ENCODE data around the gene PI4KA. TPM values are rescaled to one million over a fixed set of nuclear protein-coding genes. Genes with fewer than 3 reads are reported as not detected.

PI4KA gene
- total RNA-seq, 1 experiment from 2014 or later, result 71.6 TPM

DNA sequence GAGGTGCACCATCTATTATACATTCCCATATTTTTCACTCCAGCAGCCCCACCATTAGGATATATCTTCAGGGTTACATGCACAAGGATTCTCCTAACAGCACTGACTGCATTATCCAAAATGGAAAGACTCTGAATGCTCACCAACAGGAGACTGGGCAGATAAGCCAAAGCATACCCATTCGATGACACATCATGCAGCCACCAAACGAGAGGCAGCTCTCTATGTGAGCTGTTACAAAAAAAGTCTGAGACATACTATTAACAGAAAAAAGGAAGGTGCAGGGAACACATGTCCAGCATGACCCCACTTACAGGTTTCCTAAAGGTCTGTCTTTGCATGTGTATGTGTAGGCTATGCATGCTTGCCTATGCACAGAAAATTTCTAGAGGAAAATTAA, 97.1 kb downstream of the PI4KA start:
- no peak for DNase-seq (ENCODE audit: low spot score)
- H3K4me3 ChIP-seq (ENCODE audit: low read depth, low read length, poor library complexity, severe bottlenecking), result no peak overlapping the region
- TF ChIP-seq, protein P1, sequence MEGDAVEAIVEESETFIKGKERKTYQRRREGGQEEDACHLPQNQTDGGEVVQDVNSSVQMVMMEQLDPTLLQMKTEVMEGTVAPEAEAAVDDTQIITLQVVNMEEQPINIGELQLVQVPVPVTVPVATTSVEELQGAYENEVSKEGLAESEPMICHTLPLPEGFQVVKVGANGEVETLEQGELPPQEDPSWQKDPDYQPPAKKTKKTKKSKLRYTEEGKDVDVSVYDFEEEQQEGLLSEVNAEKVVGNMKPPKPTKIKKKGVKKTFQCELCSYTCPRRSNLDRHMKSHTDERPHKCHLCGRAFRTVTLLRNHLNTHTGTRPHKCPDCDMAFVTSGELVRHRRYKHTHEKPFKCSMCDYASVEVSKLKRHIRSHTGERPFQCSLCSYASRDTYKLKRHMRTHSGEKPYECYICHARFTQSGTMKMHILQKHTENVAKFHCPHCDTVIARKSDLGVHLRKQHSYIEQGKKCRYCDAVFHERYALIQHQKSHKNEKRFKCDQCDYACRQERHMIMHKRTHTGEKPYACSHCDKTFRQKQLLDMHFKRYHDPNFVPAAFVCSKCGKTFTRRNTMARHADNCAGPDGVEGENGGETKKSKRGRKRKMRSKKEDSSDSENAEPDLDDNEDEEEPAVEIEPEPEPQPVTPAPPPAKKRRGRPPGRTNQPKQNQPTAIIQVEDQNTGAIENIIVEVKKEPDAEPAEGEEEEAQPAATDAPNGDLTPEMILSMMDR (conservative IDR thresholded peaks at IDR 0.05; ENCODE audit: low read depth, low read length), result no peak
- TF ChIP-seq EZH2 (IDR thresholded peaks at IDR 0.05; ENCODE audit: borderline replicate concordance, low read depth, low read length, poor library complexity, severe bottlenecking), result no peak
- peaks cover 10% of the 10 kb centered on the region for H3K36me3 ChIP-seq (ENCODE audit: insufficient read depth, low read length, poor library complexity, severe bottlenecking)
- H3K4me1 ChIP-seq (ENCODE audit: insufficient read depth, low read length, poor library complexity, severe bottlenecking), result no peaks in the 10 kb centered on the region
- H3K27ac ChIP-seq (ENCODE audit: low read depth, low read length, poor library complexity, severe bottlenecking), result no peak overlapping the region
- no peaks in the 10 kb centered on the region for H3K9me3 ChIP-seq (ENCODE audit: low read depth, low read length, poor library complexity, severe bottlenecking)
- H3K27me3 ChIP-seq (replicated peaks; ENCODE audit: insufficient read depth, low read depth, low read length, poor library complexity), result no peaks in the 10 kb centered on the region
- ChIA-PET POLR2A (ENCODE audit: low non-redundant PET) (interaction anchor here (0.7 kb wide), 1 partner anchor 110 kb away, joined by 3 read pairs; no protein-coding TSS in a partner anchor), CTCF (no interaction called here)
- no TSS peak for BruUV-seq (replicated peaks)
- intact Hi-C loops (cut with micrococcal nuclease; ENCODE audit: unreplicated experiment), result no loop called here

DNA sequence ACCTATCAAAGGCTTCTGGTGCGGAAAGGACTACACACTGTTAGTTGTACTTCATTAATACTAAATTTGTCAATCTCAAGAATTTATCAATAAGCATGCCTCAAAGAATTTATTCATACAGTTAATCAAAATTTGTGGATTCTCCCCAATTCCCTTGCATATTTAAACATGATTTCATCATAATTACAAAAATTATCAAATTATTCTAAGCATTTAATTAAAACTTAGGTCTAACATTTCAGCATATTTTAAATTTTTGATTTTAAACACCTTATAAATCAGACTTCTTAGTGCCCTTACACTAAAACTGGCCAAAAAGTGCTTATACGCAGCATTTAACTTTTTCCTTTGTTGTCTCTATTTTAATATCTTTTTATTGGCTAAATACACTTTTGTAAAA, 98.5 kb downstream of the PI4KA start:
- Histone ChIP-seq H3K9me3 (ENCODE audit: low read depth, low read length, poor library complexity, severe bottlenecking) (no peaks in the 10 kb centered on the region), H3K36me3 (ENCODE audit: insufficient read depth, low read length, poor library complexity, severe bottlenecking) (peaks cover 10% of the 10 kb centered on the region), H3K27ac (ENCODE audit: low read depth, low read length, poor library complexity, severe bottlenecking) (no peak overlapping the region), H3K27me3 (replicated peaks; ENCODE audit: insufficient read depth, low read depth, low read length, poor library complexity) (no peaks in the 10 kb centered on the region), H3K4me1 (ENCODE audit: insufficient read depth, low read length, poor library complexity, severe bottlenecking) (no peaks in the 10 kb centered on the region), H3K4me3 (ENCODE audit: low read depth, low read length, poor library complexity, severe bottlenecking) (no peak overlapping the region)
- TF ChIP-seq, protein P1 (conservative IDR thresholded peaks at IDR 0.05; ENCODE audit: low read depth, low read length), result no peak
- no peak for TF ChIP-seq EZH2 (IDR thresholded peaks at IDR 0.05; ENCODE audit: borderline replicate concordance, low read depth, low read length, poor library complexity, severe bottlenecking)
- DNase-seq (ENCODE audit: low spot score), result no peak
- BruUV-seq (replicated peaks), result no TSS peak
- intact Hi-C loops (cut with micrococcal nuclease; ENCODE audit: unreplicated experiment), result no loop called here
- ChIA-PET POLR2A (ENCODE audit: low non-redundant PET) (no interaction called here), CTCF (no interaction called here)

GRCh38 chr22:20758688-20759087, 99.9 kb downstream of the PI4KA start:
- Histone ChIP-seq H3K27ac (ENCODE audit: low read depth, low read length, poor library complexity, severe bottlenecking) (no peak overlapping the region), H3K4me3 (ENCODE audit: low read depth, low read length, poor library complexity, severe bottlenecking) (no peak overlapping the region), H3K9me3 (ENCODE audit: low read depth, low read length, poor library complexity, severe bottlenecking) (no peaks in the 10 kb centered on the region), H3K36me3 (ENCODE audit: insufficient read depth, low read length, poor library complexity, severe bottlenecking) (no peaks in the 10 kb centered on the region), H3K27me3 (replicated peaks; ENCODE audit: insufficient read depth, low read depth, low read length, poor library complexity) (no peaks in the 10 kb centered on the region), H3K4me1 (ENCODE audit: insufficient read depth, low read length, poor library complexity, severe bottlenecking) (no peaks in the 10 kb centered on the region)
- TF ChIP-seq EZH2 (IDR thresholded peaks at IDR 0.05; ENCODE audit: borderline replicate concordance, low read depth, low read length, poor library complexity, severe bottlenecking), result no peak
- TF ChIP-seq, protein P1 (conservative IDR thresholded peaks at IDR 0.05; ENCODE audit: low read depth, low read length), result peak; percentile 36; the same call in 1 of the 2 replicates
- DNase-seq (ENCODE audit: low spot score), result peak; percentile 23
- ChIA-PET POLR2A (ENCODE audit: low non-redundant PET) (no interaction called here), CTCF (no interaction called here)
- BruUV-seq (replicated peaks), result no TSS peak
- intact Hi-C loops (cut with micrococcal nuclease; ENCODE audit: unreplicated experiment), result no loop called here
